Mesenteric fat pad (tissue), 1 donor: ENCODE measurements around the gene ACTR8. TPM values are rescaled to one million over a fixed set of nuclear protein-coding genes. Genes with fewer than 3 reads are reported as not detected.

Experiments used
- DNase-seq: peaks from one replicate; pipeline ENCODE4 v3.0.0-alpha.2; 2020; ENCODE audit warnings: low spot score
- total RNA-seq: library from RNA; stranded (reverse); fragmentation: NEBNext Ultra II Directional; extraction: Animal tissue kit (Norgen Biotek cat#: 25700); gene quantifications from one replicate; pipeline ENCODE4 v1.2.1, GENCODE V29; 2021
- donor health status: DM: yes; HTN: yes; CAD: no.

Gene ACTR8
- total RNA-seq, 1 donor from 2014 or later: 19.5 TPM

DNA sequence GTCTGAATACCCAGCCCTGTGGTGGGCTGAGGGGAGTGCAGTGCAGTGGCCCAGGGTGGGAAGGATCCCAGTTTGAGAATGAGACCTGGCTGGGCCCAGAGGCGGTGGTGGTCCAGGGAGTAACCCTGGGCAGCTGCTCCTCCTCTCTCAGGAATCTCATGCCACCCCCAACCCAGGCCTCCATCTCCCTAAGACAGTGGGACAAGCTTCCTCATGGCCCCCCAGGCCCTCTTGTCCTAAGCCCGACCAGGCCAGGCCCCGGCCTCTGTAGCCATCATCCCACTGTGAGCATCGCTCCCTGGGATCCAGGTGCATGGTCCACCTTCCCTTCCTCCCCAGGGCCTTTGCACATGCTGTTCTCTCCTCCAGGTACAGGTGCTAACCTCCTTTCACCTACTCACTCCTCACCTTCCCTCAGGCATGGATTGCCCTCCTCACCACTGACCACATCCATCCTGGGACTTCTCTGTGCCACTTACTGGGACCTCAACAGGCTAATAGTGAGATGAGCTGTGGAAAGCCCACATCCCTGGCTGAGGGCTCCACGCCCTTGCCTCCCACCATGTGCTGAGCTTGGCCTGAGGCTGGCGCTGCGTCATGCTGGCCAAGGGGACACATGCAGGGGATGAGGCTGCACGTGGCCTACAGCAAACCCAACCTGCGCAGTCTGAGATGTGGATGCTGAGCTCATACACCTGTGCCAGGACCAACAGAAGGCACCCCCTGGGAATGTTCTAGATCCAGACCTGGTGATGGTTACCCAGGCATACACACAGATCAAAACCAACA lies 45.7 kb downstream of the ACTR8 start:
- DNase-seq: no peak

DNA sequence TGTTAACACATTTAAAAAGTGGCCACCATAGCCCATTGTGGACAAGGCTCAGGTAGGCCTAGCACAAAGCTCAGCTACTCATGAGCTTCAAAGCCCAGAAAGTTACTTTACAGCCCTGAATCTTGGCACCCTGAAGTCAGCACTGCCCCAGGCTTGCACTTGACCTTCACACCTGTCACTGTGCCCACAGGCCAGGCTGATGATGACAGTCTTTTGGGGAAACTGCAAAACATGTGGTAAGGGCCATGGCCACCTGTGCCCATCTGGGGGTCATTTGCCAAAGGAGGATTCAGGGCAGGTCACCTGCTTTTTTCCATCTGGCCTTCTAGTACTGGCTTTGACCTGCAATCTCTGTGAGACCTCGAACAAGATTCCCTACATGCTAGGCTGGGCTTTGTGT lies 46.7 kb downstream of the ACTR8 start:
- no peak for DNase-seq

DNA sequence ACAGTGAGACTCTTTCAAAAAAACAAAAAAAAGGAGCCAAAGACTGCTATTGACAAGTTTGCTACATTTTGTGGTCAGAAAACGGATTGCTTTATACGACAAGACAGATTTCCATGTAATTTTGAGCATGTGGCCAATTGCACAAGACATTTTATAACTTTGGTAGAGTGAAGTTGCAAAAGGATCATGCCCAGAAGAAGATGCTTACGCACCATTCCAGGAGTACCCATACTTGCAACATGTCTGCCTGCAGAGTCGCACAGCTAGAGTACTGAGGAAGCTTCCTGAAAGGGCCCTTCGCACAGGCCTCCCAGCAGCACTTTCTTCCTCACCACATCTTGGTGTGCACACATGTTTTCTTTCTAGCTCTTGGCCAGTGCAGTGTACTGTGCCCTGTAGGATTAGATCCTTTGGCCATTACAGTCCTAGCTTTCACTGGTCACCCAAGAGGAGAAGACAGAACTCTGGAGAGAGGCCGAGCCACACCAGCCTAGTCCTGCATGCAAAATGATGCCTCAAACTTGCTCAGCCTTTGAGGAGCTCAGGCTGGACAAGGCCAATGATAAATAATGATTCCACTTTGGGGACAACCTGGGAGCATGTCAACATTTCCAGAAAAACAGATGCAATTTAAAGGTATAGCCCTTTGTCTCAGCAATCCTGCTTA lies 47.4 kb downstream of the ACTR8 start:
- no peak for DNase-seq

DNA sequence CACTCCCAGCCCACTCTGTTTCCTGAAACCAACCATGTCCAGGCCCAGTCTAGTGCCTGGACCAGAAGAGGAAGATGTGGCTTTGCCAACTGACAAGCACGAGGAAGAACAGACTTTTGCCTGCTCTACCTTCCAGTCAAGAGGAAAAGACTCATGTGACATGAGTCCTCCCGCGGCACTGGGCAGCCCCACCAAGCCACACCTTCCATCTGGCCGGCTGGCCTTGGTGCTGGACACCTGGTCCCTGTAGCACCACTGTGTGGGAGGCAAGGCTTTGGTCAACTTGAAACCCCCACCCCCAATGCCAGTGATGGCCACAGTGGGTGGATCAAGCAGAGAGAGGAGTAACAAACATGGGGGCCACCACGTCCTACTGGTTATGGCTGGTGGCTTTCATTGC lies 48.3 kb downstream of the ACTR8 start:
- no peak for DNase-seq

DNA sequence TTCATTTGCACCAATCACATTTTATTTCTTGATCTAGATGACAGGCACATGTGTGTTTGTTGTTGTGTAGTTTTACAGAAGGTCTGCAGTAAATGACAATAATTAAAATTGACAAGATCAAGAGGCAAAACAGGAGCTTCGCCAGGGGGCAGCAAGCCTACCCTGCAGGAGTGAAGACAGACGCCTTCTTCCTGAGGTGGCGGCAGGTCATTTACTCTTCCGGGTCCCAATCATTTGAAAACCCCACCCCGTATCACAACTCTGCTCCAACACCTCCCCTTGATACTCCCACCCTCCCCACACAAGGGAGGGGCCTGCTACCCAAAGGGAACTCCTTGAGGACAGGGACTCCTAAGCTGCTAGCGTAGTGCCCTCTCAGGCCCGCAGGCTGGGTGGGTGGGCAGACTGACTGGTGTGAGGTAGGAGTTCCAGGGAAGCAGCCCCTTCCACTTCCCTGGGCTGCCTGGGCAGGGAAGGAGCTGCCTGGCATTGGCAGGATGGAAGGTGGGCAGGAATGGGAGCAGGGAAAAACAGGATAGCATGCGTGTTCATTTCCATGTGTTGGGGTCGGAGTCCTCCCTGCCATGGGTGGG lies 48.8 kb downstream of the ACTR8 start:
- DNase-seq: no peak

DNA sequence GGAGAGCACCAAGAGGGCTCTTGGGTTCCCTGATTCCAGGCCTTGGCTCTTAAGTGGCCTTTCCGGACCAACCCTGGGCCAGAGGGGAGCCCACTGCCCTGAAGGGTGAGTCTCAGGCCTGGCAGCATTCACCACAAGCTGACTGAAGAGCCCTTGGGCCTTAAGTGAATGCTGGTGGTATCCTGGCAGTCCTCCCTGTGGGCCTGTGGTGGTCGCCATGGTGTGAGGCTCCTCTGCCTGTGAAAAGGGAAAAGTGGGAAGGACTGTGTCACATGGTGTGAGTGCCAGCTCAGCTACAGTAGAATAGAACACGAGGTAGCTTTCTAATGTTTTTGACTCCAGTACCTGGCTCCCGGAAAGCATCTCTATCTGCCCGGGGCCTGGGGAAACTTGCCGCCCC lies 51.0 kb downstream of the ACTR8 start:
- peak; percentile 77 for DNase-seq

DNA sequence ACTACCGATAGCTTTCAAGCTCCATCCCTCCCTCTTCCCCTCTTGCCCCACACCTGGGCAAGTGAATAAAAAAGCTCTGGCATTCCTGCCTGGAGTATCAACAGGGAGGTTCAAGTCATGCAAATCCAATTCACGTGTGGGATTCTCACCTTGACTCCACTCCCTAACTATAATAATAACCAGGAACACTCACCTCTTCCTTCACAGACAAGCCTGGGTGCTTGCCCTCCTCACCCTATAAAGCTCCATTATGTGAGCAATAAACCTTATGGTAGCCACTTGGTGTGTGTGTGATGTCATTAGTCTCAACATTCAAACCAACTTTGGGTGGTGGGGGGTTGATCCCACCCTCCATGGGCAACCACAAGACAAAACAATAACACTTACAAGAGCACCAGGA lies 52.3 kb downstream of the ACTR8 start:
- DNase-seq: no peak

DNA sequence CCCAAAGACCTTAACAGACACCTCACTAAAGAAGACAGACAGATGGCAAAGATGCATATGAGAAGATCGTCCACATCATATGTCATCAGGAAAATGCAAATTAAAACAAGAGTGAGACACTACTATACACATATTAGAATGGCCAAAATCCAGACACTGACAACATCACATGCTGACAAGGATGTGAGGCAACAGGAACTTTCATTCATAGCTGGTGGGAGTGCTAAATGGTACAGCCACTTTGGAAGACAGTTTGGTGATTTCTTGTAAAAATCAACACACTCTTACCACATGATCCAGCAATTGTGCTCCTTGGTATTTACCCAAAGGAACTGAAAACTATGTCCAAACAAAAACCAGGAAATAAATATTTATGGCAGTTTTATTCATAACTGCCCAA lies 53.4 kb downstream of the ACTR8 start:
- DNase-seq: no peak

DNA sequence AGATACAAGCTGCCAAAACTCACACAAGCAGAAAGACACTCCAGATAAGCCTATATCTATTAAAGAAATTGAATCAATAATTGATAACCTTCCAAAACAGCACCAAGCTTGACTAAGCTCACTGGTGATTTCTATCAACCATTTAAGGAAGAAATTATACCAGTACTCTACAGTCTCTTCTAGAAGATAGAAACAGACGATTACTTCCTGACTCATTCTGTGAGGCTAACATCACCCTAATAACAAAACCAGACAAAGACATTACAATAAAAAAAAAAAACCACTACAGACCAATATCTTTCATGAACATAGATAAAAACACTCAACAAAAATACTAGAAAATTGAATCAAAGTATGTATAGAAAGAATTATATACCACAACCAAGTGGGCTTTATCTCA lies 55.9 kb downstream of the ACTR8 start:
- no peak for DNase-seq

DNA sequence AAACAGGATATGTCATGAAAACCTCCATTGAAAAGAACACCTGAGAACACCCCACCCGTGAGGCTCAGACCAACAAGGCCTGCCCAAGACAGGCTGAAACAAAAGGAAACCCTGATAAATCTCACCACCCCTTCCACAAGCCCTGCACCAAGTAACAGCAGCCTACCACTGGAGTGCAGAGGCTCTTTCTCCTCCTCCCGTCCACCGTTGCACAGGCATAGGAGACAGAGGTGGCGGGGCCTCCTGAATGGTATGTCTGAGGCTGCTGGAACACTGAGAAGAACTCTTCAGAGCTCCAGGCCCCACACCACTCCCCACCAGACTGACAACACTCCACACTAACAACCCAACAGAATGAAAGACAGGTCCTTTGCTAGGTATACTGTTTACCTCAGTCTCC lies 57.2 kb downstream of the ACTR8 start:
- no peak for DNase-seq

DNA sequence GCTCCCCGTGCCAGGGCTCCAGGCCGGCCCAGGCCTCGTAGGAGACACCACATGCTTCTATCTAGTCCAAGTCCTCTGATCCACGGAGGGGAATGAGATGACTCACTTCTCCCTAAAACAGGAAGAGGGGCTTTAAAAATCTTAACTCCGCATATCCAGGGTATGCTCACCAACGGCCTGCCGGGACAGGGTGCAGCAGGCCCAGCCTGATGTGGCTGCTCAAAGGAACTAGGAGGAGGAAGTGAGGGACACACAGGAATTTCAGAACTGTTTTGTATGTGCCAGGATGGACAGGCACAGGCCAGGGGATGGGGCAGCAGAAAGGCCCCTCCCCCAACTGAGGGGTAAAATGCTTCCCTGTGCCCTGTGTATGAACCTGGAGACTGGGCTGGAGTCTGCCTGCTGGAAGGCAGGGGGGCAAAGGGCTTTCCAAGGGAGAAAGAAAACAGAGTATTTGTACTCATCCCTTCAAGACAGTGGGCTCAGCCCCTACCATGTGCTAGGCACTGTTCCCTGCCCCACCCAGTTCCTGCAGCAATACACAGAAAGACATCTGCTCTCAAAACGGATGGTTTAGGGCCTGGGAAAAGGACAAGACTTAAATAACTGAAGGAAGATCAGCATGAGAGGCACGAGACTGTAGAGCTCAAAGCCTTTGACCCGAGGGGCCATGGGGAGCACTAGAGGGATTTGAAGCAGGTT lies 57.8 kb downstream of the ACTR8 start:
- peak; percentile 62 for DNase-seq

DNA sequence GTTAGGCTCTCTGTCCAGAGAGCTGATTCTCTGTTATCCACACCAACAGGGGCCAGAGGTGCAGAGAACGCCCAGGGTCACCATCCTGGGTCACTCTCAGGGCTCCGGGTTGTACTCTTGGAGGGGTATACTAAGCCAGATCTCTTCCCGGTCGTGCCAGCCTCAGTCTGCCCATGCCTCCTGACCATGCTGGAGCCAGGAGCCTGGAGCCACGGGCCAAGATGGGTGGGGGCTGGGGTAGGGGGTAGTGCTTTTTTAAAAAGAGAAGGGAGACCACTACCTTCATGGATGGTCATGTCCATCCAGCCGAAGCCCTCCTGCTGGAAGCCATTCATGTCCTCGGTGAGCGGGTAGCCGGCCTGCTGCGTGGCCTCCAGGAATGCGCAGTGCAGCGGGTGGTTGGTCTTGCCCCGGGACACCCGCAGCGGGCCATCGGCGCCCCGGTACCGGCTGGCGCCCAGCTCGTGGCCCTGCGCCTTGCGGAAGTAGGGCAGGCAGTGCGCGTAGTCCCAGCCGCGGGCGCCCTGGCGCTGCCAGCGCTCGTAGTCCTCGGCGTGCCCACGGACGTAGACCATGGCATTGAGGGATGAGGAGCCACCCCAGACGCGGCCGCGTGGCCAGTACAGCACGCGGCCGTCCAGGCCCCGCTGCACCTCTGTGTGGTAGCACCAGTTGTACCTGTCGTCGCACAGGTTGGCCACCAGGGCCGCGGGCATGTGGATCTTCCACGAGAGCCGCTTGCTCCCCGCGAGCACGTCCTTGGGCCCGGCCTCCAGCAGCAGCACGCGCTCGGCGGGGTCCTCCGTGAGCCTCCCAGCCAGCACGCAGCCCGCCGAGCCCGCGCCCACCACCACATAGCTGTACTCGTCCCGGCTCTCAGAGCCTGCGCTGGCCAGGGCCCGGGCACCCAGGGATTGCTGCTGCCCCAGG lies 58.7 kb downstream of the ACTR8 start:
- DNase-seq: peak; percentile 79

DNA sequence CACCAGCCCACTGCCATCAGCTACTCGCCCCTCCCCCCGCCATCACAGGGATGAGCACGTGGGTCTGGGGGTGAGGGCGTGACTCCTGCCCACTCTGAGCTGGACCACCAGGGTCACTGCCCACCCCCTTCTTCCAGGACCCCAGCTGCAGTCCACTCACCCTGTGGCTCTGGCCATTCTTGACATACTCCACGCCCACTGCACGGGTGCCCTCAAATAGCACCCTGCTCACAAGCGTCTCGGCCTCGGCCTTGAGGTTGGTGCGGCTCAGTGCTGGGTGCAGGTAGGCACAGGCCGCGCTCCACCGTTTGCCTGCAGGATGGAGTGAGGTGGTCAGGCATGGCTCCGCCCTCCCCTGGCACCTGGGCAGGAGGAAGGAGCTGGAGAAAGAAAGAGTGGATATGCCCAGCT lies 59.6 kb downstream of the ACTR8 start:
- DNase-seq: peak; percentile 82

DNA sequence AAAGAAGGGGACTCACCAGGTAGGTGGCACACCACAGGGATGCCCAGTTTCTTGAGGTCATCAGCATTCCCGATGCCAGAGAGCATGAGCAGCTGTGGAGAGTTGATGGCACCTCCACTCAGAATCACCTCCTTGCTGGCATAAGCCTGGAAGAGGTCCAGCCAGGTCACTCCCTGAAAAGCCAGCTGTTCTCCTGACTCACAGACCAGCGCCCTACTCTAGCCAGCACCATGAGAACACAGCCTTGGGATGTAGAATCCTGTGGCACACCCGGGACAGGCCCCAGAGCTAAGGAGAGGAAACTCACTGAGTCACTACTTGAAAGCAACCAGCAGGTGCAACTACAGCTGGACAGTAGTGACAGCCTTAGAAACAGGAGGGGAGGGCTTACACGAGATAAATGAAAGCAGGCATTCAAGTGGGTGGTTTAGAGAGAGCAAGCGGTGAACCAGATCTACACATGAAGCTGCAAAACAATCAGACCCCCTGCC lies 60.3 kb downstream of the ACTR8 start:
- DNase-seq: no peak

DNA sequence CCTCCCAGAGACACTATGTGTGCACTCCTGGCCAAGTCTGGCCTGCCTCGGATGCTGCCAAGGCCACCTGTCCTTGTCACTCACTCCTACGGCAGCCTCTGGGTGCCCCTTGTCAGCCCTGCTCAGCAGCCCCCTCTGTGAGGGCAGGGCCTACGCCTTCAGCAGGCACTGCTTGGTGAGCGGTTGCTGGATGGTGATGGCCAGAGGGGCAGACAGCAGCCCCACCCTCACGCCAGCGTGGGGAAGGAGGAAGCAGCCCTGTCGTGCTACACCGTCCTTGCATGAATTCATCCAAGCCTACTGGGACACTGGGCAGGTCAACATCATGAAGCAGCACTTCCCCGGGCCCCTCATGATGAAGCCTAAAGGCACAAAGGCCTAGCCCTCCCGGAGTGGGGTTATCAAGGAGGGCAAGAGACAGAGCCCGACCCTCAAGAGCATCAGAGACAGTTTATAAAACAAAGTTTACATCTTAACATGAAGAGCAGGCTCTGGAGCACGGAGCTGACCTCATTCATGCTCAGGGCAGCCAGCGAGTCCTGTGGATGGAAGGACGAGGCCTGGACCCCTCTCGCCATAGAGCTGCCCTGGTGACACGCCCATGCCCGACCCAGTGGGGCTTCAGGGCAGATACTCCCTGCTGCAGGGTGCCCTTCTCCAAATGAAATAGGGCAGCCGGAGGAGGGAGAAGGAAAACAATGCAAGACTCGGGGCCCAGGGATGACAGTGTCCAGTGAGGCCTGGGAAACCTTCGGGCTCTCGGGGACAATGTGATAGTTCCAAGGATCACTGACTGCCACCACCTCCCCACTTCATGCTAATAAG lies 61.0 kb downstream of the ACTR8 start:
- DNase-seq: peak; percentile 75

DNA sequence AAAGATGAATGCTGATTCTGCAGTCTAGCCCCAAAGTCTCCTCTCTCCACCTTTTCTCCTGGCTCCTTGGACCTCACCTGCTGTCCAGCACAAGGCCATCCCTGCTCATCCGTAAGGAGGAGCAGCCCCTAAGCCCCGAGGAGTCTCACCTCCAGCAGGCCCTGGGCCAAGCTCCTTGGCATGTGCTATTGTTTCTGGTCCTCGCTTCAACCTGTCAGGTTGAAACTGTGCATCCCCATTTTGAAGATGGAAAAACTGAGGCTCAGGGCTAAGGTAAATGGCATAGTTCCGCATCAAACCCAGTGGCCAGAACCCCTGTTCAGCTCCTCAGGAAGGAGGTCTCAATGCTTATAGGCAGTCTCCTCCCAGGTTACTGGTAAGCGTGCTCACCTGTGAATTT lies 61.9 kb downstream of the ACTR8 start:
- DNase-seq: peak; percentile 45

DNA sequence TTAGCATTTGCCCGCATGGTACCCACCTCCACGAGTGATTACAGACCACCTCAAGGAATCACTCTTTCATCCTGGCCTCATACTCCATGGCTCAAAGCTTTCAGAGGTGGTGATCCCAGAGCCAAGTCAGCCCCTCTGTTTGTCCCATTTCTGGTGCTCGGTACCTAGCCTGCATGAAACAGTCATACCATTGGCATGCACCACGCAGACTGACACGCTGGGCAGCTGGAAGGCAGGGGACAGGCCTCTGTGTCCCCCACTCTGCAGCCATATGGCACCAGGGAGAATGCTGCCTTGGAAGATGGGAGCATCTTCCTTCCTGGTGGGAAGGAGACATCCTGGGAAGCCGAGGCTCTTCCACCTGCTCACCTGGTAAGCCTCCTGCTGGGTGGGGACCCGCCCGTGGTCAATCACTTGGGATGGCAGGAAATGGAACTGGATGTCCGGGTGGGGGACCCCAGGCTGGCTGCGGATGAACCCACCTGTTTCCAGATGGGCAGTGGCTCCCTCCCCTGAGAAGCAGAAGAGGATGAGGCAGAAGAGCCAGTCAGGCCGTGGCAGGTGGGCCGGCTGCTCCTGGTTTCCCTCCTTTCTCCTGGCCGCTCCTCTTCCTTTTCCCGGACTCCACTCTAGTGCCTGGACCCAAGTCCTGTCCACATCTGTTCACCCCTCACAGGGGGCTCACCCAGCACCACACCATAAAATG lies 62.6 kb downstream of the ACTR8 start:
- peak; percentile 75 for DNase-seq

DNA sequence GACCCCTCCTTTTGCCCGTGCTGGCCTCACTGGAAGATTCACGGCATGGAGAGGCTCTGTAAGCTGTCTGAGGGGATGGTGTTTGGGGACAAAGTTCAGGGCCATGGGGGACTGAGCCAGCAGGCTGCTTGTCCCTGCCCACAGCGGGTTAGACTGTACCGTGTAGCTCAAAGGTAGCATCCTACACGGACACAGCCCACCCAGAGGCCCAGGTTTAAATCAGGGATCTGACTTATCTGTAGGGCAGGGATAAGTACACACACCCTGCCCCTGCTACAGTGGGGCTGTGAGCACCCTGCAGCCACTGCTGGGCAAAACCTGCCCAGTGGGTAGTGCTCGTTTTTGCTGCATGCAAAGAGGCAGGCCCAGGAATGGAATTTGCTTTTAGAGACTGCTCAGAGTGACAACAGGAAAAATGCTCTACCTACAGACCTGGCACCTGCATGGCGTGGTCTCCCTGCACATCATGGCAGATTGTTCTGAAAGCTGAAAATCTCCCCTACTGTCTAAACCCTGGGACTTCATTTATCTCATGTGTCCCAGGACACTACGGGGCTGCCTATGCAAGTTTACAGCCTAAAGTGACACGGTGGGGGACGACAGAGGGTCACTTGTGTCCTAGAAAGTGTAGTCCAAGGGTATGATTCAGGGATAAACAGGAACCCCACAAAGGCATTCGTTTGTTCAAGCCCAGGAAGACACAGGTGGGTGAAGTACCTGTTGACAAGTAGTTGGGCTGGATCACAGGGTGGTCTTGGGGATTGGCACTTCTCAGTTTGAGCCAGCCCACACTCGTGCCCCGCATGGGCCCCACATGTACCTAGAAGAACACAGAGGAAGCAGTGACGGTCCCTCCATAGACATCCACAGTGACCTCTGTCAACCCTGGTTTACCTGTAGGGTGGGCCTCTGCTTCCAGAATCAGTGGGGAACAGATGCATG lies 63.5 kb downstream of the ACTR8 start:
- no peak for DNase-seq
